Measurements from ENCODE around the gene ENTR1.

DNA sequence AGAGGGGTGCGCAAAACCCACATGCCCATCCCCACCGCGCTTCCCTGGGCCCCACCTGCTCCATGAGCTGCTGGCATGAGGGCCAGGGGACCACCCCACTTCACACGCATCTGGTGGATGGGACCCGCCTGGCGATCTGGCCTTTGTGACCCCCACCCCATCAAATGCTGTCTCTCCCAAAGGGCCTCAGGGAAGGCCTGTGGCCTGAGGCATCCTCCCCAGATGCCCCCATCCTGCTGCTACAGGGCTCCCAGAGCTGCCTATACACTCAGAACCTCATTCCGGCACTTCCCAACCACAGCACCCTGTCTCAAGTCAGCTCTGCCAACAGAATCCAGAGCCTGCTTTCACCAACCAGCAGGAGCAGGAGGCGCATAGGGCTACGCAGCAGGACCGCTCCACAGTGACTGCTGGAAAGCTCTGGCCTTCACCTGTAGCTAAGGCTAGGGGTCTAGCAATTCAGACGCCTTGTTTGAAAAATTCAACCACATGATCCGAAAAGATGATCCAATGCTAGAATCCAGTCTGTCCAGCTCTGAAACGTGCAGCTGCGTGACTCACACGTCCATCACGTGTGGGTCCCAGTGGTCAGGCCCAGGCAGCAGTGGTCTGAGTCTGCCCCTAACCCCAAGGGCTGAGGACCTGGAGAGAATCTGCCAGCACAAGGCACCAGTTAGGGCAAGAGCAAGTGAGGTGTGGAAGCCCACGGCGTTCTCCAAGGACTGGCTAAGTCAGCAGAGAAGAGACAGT is 9.1 kb downstream of the ENTR1 start:
- TF ChIP-seq, protein P1, sequence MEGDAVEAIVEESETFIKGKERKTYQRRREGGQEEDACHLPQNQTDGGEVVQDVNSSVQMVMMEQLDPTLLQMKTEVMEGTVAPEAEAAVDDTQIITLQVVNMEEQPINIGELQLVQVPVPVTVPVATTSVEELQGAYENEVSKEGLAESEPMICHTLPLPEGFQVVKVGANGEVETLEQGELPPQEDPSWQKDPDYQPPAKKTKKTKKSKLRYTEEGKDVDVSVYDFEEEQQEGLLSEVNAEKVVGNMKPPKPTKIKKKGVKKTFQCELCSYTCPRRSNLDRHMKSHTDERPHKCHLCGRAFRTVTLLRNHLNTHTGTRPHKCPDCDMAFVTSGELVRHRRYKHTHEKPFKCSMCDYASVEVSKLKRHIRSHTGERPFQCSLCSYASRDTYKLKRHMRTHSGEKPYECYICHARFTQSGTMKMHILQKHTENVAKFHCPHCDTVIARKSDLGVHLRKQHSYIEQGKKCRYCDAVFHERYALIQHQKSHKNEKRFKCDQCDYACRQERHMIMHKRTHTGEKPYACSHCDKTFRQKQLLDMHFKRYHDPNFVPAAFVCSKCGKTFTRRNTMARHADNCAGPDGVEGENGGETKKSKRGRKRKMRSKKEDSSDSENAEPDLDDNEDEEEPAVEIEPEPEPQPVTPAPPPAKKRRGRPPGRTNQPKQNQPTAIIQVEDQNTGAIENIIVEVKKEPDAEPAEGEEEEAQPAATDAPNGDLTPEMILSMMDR (IDR thresholded peaks at IDR 0.05): no peak
- TF ChIP-seq EZH2 (IDR thresholded peaks at IDR 0.05): no peak
- TF ChIP-seq EZH2phosphoT487 (IDR thresholded peaks at IDR 0.05): no peak
